HUDEP-2 (cell line): ENCODE data around the gene TTC4.
"Not testable (repeated sequence)": the region's sequence is repeated elsewhere in the genome, so short reads cannot be mapped to it uniquely, and the experiment has no call there.

ENCODE experiments used
- DNase-seq, 76 experiments: peaks; one replicate each; lab custom pipeline; 2025; ENCODE audit not compliant: unreplicated experiment in 76 of 76; lab: John Stamatoyannopoulos, UW

The TTC4 gene

GRCh38 chr1:54745864-54746263 lies 30.2 kb downstream of the TTC4 start:
- DNase-seq = no peak

DNA sequence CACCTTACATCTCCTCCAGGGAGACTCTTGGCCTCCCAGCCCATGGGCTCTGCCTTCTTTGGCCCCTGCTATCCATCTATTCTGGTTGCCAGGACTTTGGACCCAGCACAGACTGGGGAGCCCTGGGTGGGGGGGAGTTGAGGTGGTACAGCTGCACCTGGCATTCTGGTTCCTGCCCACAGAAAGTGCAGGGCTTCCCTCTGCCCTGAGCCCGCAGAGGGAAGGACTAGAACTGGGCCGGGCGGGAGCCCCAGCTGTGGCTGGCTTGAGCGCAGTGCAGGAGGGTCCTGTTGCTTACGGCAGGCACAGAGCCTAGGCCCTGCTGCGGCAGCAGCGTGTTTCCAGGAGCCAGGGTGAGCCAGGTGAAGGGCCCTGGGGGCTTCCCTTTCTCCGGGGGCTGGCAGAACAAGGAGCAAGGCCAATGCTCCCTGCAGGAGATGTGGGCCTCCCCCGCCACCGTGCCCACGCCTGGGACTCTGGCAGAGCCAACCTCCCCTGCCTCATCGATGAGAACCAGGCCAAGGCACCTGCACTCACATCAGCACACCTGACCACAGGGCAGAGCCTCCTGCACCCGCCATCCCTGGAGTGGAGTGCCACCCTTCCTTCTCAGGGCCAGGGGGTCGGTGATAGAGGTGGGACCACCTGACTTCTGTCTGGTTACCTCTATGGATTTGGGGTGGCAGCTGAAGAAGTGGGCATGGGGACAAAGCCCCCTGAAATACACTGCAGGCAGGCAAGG lies 32.6 kb downstream of the TTC4 start:
- no peak for DNase-seq

GRCh38 chr1:54750596-54750995 lies 34.9 kb downstream of the TTC4 start:
- peak in 3 of 76 experiments; percentile 3 to 11 (median 4) for DNase-seq

GRCh38 chr1:54751426-54751825 lies 35.8 kb downstream of the TTC4 start:
- DNase-seq = no peak

- no peak for DNase-seq
Measured at GRCh38 chr1:54754045-54754444, 38.4 kb downstream of the TTC4 start.

DNA sequence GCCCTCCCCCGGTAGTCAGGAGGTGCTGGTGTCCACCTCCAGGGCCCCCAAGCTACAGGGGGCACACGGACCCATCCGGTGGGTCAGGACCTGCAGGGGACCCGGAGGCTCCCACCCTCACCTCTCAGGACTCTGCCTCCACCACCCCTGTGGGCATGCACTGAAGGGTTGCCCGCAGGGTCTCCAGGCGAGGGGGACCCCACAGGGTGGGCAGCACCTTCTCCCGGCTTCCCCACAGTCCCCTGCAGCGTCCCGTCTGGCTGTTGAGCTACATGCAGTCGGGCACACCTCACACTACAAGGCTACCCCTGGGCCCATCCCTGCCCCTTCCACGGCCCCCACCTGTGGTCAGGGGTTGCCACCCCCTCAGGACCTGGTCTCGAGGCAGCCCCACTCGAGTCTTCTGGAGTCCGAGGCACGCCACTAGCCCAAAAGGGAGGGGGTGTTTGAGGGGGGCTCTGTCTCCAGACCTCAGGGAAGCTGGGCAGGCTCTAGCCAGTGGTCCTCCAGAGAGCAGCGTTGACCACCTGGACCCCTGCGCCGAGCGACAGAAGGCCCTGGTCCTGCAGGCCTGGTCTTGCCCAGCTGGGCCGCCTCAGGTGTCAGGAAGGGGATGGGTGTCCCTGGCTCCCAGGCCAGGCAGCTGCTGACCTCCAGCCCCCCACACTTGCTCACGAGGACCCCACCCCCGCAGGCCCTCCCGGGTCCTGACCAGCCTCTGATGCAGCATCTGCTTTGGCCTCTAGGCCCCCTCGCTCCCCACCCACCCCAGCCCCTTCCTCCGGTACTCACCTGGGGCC lies 39.0 kb downstream of the TTC4 start:
- no peak for DNase-seq

DNA sequence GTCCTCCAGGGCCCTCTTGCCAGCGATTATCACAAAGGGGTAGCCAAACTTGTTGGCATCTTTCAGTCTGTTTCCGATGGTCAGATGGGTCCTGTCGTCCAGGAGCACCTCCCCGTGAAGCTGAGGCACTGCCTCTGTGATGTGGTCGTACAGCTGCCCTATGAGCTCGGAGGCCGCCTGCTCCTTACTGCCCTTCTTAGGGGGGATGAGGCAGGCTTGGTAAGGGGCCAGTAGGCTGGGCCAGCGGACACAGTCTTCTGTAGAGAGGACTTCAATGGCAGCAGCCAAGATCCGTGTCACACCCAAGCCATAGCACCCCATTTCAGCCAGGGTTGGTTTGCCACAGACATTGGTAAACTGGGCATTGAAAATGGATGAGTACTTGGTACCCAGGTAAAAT lies 42.2 kb downstream of the TTC4 start:
- no peak for DNase-seq

GRCh38 chr1:54758678-54759348 lies 43.2 kb downstream of the TTC4 start:
- no peak for DNase-seq

GRCh38 chr1:54763816-54764132 lies 48.1 kb downstream of the TTC4 start:
- DNase-seq = peak in 1 of 76 experiments; percentile 10

GRCh38 chr1:54764133-54764921 lies 48.7 kb downstream of the TTC4 start, which contains the start of gene PARS2:
PARS2 (minus strand) TSS chr1:54764523; CDS start chr1:54759161, 5,362 bp downstream.
- peak in 75 of 76 experiments; percentile 46 to 99 (median 95) for DNase-seq

DNA sequence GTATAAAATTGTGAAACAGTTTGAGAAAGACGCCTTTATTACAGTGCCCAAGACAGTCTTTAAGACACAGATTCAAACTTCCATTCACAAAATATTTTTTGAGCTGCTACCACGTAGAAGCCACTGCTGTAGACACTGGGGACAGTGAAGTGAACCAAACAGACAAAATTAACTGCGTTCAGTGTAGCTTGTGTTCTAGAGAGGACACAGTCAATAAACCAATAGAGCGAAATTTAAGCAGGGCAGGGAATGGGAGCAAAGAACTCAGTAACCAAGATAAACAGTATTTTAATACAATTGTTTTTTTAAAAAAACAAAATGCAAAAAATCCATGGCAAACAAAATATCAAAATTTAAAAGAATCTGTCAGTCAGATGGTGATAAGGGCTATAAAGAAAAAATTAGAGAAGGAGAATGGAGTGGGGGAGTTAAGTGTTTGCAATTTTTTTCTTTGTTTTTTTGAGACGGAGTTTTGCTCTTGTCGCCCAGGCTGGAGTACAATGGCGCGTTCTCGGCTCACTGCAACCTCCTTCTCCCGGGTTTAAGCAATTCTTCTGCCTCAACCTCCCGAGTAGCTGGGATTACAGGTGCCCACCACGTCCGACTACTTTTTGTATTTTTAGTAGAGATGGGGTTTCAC lies 49.4 kb downstream of the TTC4 start:
- DNase-seq = no peak

DNA sequence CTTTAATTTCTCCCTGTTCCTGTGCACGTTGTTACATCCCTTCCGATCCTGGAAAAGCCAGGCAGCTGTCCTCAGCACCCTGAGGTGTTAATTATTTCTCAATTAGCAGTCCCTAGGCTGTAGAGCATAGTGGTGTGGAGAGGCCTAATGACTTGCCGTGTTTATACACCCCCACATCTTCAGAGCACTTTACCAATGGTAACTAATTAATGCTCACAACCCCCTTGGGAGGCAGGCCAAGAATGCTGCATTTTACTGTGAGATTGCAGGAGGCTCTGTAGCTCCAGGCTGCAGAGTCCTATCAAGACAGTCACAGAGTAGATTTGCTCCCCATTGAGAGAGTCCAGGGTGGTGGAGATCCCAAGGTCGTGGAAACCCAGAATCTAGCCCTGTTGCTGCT lies 51.1 kb downstream of the TTC4 start:
- DNase-seq = peak in 2 of 76 experiments; percentile 8 to 31

GRCh38 chr1:54767526-54767925 lies 51.9 kb downstream of the TTC4 start:
- DNase-seq = no peak

- DNase-seq = peak in 1 of 76 experiments; percentile 10
Measured at GRCh38 chr1:54768093-54768492, 52.4 kb downstream of the TTC4 start.

DNA sequence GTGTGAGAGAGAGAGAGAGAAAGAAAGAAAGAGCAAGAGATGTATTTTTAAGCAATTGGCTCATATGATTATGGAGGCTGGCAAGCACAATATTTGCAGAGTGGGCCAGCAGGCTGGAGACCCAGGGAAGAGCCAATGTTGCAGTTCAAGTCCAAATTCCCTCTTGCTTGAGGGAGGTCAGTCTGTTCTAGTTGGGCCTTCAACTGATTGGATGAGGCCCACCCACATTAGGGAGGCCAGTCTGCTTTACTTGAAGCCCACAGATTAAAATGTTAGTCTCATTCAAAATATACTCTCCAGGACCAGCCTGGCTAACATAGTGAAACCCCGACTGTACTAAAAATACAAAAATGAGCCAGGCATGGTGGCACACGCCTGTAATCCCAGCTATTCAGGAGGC lies 57.3 kb downstream of the TTC4 start:
- no peak for DNase-seq

DNA sequence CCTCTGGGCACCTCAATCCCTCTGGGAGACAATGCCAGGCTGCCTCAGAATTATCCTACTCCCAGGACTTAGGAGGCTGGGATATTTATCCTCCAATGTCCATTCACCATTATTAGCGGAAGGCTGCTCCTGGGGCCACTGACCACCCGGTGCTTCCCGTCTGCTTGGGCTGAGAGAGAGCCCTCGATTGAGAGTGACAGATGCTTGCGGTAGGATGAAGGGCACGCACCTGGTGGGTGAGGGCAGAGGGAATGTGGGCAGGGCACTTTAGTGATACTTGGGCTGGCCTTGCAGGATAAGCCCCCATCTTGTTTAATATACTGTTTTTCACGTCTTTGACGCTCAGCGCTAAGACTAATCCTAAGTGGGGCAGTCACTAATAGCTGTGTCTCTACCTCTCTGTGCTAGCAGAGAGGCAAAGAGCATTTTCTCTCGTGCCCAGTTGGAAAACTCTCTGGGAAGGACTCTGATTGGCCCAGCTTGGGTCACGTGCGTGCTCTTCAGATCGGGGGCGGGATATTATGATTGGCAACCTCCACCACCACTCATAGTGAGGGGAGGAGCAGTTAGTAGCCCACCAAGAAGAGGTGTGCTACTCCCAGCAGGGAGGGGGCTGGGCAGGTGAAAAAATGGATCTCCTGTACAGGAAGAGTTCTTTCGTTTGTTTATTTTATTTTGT lies 59.3 kb downstream of the TTC4 start:
- peak in 5 of 76 experiments; percentile 2 to 10 (median 4) for DNase-seq

GRCh38 chr1:54775828-54776721 lies 60.4 kb downstream of the TTC4 start:
- DNase-seq = not testable (repeated sequence)

DNA sequence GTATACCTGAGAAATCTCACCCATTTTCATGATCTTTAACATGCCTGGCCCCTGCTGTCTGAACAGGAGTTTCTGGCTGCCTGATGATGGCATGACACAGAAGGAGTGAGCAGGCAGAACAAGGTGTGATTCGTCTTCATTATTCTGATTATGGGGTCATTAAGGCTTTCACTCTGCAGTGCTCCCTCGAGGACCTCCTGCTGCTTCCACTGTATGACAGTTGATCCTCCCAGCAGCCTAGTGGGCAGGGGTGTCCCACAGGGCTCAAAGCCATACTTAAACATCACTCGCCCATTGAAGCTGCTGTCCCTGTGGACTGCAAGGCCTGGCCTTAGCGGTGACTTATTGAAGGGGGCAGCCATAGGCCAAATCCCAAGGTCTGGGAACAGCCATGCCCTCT lies 61.4 kb downstream of the TTC4 start:
- DNase-seq = no peak

DNA sequence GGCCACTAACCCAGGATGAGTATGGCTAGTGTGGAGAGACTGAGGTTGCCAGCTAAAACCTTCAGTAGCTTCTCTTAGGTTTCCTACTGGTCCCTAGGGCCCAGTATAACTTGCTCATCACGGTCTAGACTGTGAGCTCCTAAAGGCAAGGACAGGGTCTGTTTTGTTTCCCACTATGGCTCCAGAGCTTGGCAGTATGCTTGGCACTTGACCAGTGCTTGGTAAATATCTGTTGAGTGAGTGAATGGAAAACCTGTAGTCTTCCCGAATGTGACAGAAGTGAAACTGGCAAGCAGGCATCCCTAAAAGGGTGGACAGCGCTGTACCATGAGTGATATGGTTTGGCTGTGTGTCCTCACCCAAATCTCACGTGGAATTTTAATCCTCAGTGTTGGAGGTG lies 61.8 kb downstream of the TTC4 start:
- no peak for DNase-seq
